CD14-positive monocyte (primary cell): ENCODE measurements around the gene ADORA3. TPM values are rescaled to one million over a fixed set of nuclear protein-coding genes. Genes with fewer than 3 reads are reported as not detected.

ENCODE experiments used
- DNase-seq, 3 donors: peaks; one replicate each; pipeline ENCODE4 v3.0.0-alpha.2; 2011 to 2022
- H2AFZ ChIP-seq: 2 replicates; pipeline ENCODE4 v1.6.0; 2012; ENCODE audit warnings: mild to moderate bottlenecking, low read depth, low read length, inconsistent platforms; ENCODE audit not compliant: insufficient read depth, poor library complexity, severe bottlenecking
- H3K27ac ChIP-seq, 2 donors: 1 replicate in 1 of 2; 2 replicates in 1 of 2; pipeline ENCODE4 v1.5.1; 2012 to 2013; ENCODE audit warnings: low read length in 2 of 2, control low read depth in 1 of 2, inconsistent platforms in 1 of 2, low read depth in 1 of 2, mild to moderate bottlenecking in 1 of 2
- H3K27me3 ChIP-seq, 2 donors: one replicate each; pipeline versions ENCODE4 v1.6.0 to v1.6.1; 2011 to 2013; ENCODE audit warnings: low read length in 2 of 2; ENCODE audit not compliant: control insufficient read depth in 2 of 2, insufficient read depth in 2 of 2
- H3K36me3 ChIP-seq, 2 donors: replicated peaks in 1 of 2; 1 replicate in 1 of 2; 2 replicates in 1 of 2; pipeline versions ENCODE4 v1.5.1 to v1.6.1; 2012 to 2013; ENCODE audit warnings: low read length in 2 of 2, control low read depth in 1 of 2, inconsistent platforms in 1 of 2, mild to moderate bottlenecking in 1 of 2; ENCODE audit not compliant: insufficient read depth in 2 of 2, control insufficient read depth in 1 of 2
- H3K4me1 ChIP-seq, 2 donors: 1 replicate in 1 of 2; 2 replicates in 1 of 2; pipeline versions ENCODE4 v1.5.1 to v1.6.1; 2012 to 2013; ENCODE audit warnings: low read length in 2 of 2, control low read depth in 1 of 2, inconsistent platforms in 1 of 2, mild to moderate bottlenecking in 1 of 2, moderate library complexity in 1 of 2; ENCODE audit not compliant: insufficient read depth in 2 of 2, control insufficient read depth in 1 of 2
- H3K4me2 ChIP-seq: replicated peaks from 2 replicates; pipeline ENCODE3; 2012; ENCODE audit warnings: low read length, moderate library complexity, mild to moderate bottlenecking; ENCODE audit not compliant: poor library complexity, severe bottlenecking; ENCODE audit errors: extremely low read depth
- H3K4me3 ChIP-seq, 3 experiments: fragments of 200-600 bp in 1 of 3; sonication (generic) in 1 of 3; replicated peaks in 1 of 3; 1 replicate in 2 of 3; 2 replicates in 1 of 3; pipeline ENCODE4 v1.5.1; 2011 to 2013; ENCODE audit warnings: low read length in 3 of 3, mild to moderate bottlenecking in 3 of 3, control low read depth in 2 of 3, low read depth in 2 of 3, inconsistent platforms in 1 of 3, moderate library complexity in 1 of 3
- H3K79me2 ChIP-seq: 2 replicates; pipeline ENCODE4 v1.6.0; 2012; ENCODE audit warnings: mild to moderate bottlenecking, control low read depth, inconsistent platforms, low read length, moderate library complexity; ENCODE audit not compliant: insufficient read depth
- H3K9ac ChIP-seq: 2 replicates; pipeline ENCODE4 v1.6.0; 2017; ENCODE audit warnings: low read length, mild to moderate bottlenecking; ENCODE audit not compliant: insufficient read depth, poor library complexity, severe bottlenecking
- H3K9me3 ChIP-seq, 2 donors: replicated peaks in 1 of 2; 1 replicate in 1 of 2; 2 replicates in 1 of 2; pipeline versions ENCODE4 v1.5.1 to v1.6.1; 2012 to 2013; ENCODE audit warnings: low read length in 2 of 2, control low read depth in 1 of 2; ENCODE audit not compliant: control insufficient read depth in 1 of 2, insufficient read depth in 1 of 2
- H4K20me1 ChIP-seq: 2 replicates; pipeline ENCODE4 v1.6.0; 2012; ENCODE audit warnings: mild to moderate bottlenecking, low read length, control low read depth, moderate library complexity; ENCODE audit not compliant: insufficient read depth
- H3K27ac Mint-ChIP-seq, 7 donors: one replicate each; pipeline ENCODE4 v1.8.0; 2020; ENCODE audit warnings: mild to moderate bottlenecking in 7 of 7, mixed read lengths in 7 of 7, moderate library complexity in 6 of 7, inconsistent platforms in 2 of 7
- H3K27me3 Mint-ChIP-seq, 3 donors: one replicate each; pipeline ENCODE4 v1.8.0; 2021 to 2022; ENCODE audit warnings: low read depth in 3 of 3, mild to moderate bottlenecking in 3 of 3, mixed read lengths in 3 of 3, moderate library complexity in 3 of 3, inconsistent platforms in 1 of 3
- H3K36me3 Mint-ChIP-seq, 2 donors: one replicate each; pipeline ENCODE4 v1.8.0; 2020; ENCODE audit warnings: mixed read lengths in 2 of 2, inconsistent platforms in 1 of 2, mild to moderate bottlenecking in 1 of 2
- H3K4me1 Mint-ChIP-seq: one replicate; pipeline ENCODE4 v1.8.0; 2020; ENCODE audit warnings: mild to moderate bottlenecking, mixed read lengths
- H3K4me3 Mint-ChIP-seq, 2 donors: one replicate each; pipeline ENCODE4 v1.8.0; 2020; ENCODE audit warnings: mild to moderate bottlenecking in 2 of 2, mixed read lengths in 2 of 2, moderate library complexity in 1 of 2
- H3K9me3 Mint-ChIP-seq, 7 donors: one replicate each; pipeline ENCODE4 v1.8.0; 2020 to 2022; ENCODE audit warnings: mixed read lengths in 7 of 7, mild to moderate bottlenecking in 6 of 7, moderate library complexity in 6 of 7, inconsistent platforms in 2 of 7
- WGBS: methylation state at CpG from one replicate; pipeline ENCODE4 v1.1.5; 2013; ENCODE audit warnings: missing lambda C conversion rate; ENCODE audit not compliant: insufficient coverage; 5-methylcytosine and 5-hydroxymethylcytosine counted together
- intact Hi-C, 2 donors: fragments of 100-400 bp; cut with micrococcal nuclease; formaldehyde crosslinking; loops; one replicate each; pipeline versions ENCODE4 v1.15.0 to v1.15.1; 2023
- polyA plus RNA-seq, 3 donors: library from polyadenylated mRNA; depleted of rRNA in 1 of 3; unstranded in 2 of 3; stranded (reverse) in 1 of 3; fragments of 300-500 nt in 2 of 3; fragments of >200 nt in 1 of 3; fragmentation: Illumina TruSeq in 2 of 3; gene quantifications; 1 replicate in 2 of 3; 2 replicates in 1 of 3; pipeline ENCODE4 v1.2.3, GENCODE V29; 2012 to 2021
- TF ChIP-seq, protein P1 (sequence below): fragments of 200-600 bp; IDR thresholded peaks from one replicate; pipeline ENCODE4 v1.8.0; 2022; ENCODE audit warnings: antibody characterized with exemption, mild to moderate bottlenecking

ADORA3 gene
- polyA plus RNA-seq, 3 donors, result 1.1 to 2.7 (median 1.2) TPM

DNA sequence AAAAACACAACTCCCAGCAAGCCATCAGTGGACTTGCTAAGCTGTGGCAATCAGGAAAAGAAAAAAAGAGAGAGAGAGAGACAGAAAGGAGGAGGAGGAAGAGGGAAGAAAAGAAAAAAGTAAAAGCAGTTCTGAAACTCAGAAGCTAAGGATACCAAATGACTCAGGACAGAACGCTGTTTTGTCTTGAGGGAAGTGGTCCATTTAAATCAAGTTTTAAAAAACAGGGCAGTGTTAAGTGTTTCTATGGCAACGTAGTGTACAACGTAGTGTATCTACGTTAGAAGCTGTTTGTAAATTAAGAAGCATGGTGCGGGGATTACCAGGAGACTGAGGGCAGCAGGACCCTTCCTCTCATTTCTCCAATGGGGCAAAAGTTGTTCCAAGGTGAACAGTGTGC is 5.8 kb downstream of the ADORA3 start:
- Histone ChIP-seq H3K9me3 (no peaks in the 10 kb centered on the region), H3K27me3 (no peaks in the 10 kb centered on the region), H4K20me1 (no peaks in the 10 kb centered on the region), H3K27ac (peak overlapping the region; percentile 10 to 64), H3K9ac (peak overlapping the region; percentile 10), H3K4me1 (peaks cover 23 to 28% of the 10 kb centered on the region in 2 donors), H3K4me3 (peak overlapping the region in 1 of 3 experiments; percentile 1), H3K79me2 (no peaks in the 10 kb centered on the region), H3K4me2 (peak overlapping the region; percentile 26), H2AFZ (no peak overlapping the region), H3K36me3 (no peaks in the 10 kb centered on the region)
- peaks cover 0 to 3% (median 0%) of the 10 kb centered on the region in 7 donors for H3K9me3 Mint-ChIP-seq
- H3K27me3 Mint-ChIP-seq, result peaks cover 0 to 3% (median 0%) of the 10 kb centered on the region in 3 donors
- peak overlapping the region; percentile 83 to 93 (median 89) for H3K27ac Mint-ChIP-seq
- TF ChIP-seq, protein P1, sequence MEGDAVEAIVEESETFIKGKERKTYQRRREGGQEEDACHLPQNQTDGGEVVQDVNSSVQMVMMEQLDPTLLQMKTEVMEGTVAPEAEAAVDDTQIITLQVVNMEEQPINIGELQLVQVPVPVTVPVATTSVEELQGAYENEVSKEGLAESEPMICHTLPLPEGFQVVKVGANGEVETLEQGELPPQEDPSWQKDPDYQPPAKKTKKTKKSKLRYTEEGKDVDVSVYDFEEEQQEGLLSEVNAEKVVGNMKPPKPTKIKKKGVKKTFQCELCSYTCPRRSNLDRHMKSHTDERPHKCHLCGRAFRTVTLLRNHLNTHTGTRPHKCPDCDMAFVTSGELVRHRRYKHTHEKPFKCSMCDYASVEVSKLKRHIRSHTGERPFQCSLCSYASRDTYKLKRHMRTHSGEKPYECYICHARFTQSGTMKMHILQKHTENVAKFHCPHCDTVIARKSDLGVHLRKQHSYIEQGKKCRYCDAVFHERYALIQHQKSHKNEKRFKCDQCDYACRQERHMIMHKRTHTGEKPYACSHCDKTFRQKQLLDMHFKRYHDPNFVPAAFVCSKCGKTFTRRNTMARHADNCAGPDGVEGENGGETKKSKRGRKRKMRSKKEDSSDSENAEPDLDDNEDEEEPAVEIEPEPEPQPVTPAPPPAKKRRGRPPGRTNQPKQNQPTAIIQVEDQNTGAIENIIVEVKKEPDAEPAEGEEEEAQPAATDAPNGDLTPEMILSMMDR, result no peak
- peaks cover 5 to 11% of the 10 kb centered on the region in 2 donors for H3K36me3 Mint-ChIP-seq
- peaks cover 33% of the 10 kb centered on the region for H3K4me1 Mint-ChIP-seq
- WGBS, result 0% methylated on average over 1 of the region's 5 CpGs
- intact Hi-C loops, result no loop called here
- H3K4me3 Mint-ChIP-seq, result no peak overlapping the region
- DNase-seq, result peak; percentile 48 to 81 (median 48)

DNA sequence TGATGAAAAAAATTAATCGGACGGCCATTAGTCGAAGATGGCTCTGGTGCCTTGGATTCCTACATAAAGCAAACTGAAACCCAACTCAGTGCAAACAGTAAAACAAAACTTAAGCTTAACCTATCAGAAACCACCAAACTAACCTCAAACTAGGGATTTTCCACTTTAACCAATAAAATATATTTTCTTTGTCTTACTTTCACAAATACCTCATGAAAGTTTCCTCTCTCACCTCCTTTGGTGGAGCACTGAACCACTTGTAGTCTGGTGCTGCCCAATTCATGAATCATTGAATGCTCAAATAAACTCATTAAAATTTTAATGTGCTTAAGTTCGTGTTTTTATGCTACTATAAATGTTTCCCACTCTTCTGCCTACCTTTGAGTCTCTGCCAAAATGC is 7.0 kb downstream of the ADORA3 start:
- Mint-ChIP-seq H3K9me3 (peaks cover 0 to 3% (median 0%) of the 10 kb centered on the region in 7 donors), H3K36me3 (peaks cover 5 to 11% of the 10 kb centered on the region in 2 donors), H3K27me3 (peaks cover 0 to 3% (median 0%) of the 10 kb centered on the region in 3 donors), H3K27ac (peak overlapping the region in 1 of 7 donors; percentile 30), H3K4me1 (peaks cover 35% of the 10 kb centered on the region), H3K4me3 (no peak overlapping the region)
- Histone ChIP-seq H3K27ac (no peak overlapping the region), H3K4me3 (no peak overlapping the region), H3K9me3 (no peaks in the 10 kb centered on the region), H3K4me2 (no peak overlapping the region), H3K79me2 (no peaks in the 10 kb centered on the region), H4K20me1 (no peaks in the 10 kb centered on the region), H2AFZ (no peak overlapping the region), H3K27me3 (no peaks in the 10 kb centered on the region), H3K4me1 (peaks cover 25 to 32% of the 10 kb centered on the region in 2 donors), H3K36me3 (no peaks in the 10 kb centered on the region), H3K9ac (no peak overlapping the region)
- intact Hi-C loops, result no loop called here
- WGBS, result 100% methylated on average over 4 of the region's 4 CpGs
- TF ChIP-seq, protein P1, result no peak
- no peak for DNase-seq
